GM12873 (cell line): ENCODE results near the gene TMEM39A.

ENCODE experiments used
- CTCF ChIP-seq: IDR thresholded peaks from 2 replicates; pipeline ENCODE4 v1.5.1; 2012; ENCODE audit warnings: low read depth, mild to moderate bottlenecking, moderate library complexity, low read length, control low read depth; ENCODE audit not compliant: insufficient read depth; ENCODE audit errors: missing control alignments

The TMEM39A gene

GRCh38 chr3:119428538-119428937 is 34.9 kb downstream of the TMEM39A start:
- TF ChIP-seq CTCF: no peak

DNA sequence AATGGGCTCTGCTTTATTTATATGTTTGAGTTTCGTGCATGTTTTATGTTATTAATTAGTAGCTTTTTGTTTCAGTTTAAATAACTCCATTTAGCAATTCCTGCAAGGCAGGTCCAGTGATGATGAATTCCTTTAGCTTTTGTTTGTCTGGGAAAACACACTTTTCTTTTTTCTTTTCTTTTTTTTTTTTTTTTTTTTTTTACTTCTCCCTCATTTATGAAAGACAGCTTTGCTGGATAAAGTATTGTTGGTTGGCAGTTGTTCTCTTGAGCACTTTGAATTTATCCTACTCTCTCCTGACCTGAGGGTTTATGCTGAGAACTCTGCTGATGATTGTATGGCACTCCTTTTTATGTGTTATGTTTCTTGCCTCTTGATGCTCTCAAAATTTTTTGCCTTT is 35.7 kb downstream of the TMEM39A start:
- no peak for TF ChIP-seq CTCF

DNA sequence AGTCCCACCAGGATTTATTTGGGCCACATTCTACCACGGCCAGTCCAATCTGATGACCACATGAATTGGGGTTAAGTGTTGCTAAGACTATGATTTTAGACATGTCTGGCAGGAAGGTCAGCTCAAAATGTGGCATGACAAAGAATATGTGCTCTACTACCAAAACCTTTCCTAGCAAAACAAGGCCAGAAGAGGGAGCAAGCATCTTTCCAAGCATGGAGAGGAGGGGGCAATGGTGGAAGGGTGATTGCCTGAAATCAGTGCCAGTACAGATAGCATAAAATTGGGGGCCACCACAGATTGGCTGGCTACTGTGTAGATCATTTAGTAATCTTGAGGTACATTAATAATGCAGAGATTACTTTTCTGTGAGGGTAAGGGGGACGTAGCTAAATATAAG is 43.2 kb downstream of the TMEM39A start:
- no peak for TF ChIP-seq CTCF

- no peak for TF ChIP-seq CTCF
These were observed 44.8 kb downstream of the TMEM39A start for GRCh38 chr3:119418641-119419040.

DNA sequence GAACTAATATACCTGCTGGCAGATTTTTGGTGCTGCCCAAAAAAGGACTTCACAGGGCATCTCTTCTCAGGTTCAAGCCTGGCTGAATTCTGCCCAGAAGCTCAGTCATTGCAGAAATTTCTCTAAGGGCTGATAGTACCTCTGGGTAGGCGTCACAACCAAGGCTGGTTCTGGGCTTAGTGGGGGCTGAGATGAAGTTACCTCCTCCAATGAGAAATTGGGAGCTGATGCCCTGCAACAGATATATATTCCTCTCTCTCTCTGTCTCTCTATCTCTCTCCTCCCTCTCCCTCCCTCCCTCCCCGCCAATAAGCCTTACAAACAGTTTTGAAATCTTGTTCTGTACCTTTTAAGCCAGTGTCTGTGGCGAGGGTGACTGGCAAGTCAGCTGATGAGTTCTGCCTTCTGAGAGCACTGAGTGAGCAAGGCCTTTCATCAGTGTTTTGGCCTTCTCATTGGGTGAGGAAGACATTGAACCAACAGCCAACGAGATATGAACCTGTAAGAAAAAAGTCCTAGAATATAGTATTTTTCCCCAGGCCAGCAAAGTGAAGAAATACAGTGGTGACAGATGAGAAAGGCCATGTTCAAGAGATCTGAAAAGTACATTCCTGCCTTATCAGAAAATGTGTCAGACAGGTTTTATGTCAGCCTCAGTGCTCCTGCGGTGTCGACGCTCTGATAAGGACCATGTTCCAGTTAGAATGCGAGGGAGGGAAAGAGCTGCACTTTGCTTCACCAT is 45.5 kb downstream of the TMEM39A start:
- no peak for TF ChIP-seq CTCF

DNA sequence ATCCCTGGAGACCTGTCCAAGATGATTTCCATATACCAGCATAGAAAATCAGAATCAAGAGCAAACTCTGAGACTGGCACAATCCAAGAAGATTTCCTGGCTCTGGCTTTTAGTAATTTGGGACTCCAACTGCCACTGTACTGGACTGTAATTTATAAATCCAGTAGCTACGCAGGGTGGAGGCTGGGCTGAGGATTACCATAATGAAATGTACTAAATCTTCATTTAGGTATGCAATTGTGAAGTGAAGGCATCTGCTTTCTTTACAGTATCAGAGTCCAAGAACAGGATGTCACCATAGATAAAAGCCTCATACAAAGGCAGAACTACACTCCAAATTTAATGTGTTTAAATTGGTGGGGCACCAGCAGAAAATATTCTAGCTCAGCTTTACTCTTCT is 46.5 kb downstream of the TMEM39A start:
- no peak for TF ChIP-seq CTCF

- TF ChIP-seq CTCF: no peak
These were observed 49.7 kb downstream of the TMEM39A start for GRCh38 chr3:119413603-119414280.
